T-helper 2 cell treated with Interferon-gamma antibody and Interleukin-4, amounts not matched to agents 5 μg/mL and 100 μg/mL, for 36 hours (primary cell): Measurements from ENCODE around the gene MDP1.

ENCODE experiments used
- DNase-seq: peaks from one replicate; pipeline ENCODE4 v3.0.0; 2021; ENCODE audit warnings: low spot score
- H3K27ac Mint-ChIP-seq: one replicate; pipeline ENCODE4 v1.8.0; 2021; ENCODE audit warnings: mild to moderate bottlenecking, mixed read lengths
- H3K27me3 Mint-ChIP-seq: one replicate; pipeline ENCODE4 v1.8.0; 2021; ENCODE audit warnings: low read depth, mixed read lengths
- H3K36me3 Mint-ChIP-seq: one replicate; pipeline ENCODE4 v1.8.0; 2021; ENCODE audit warnings: low read depth, mixed read lengths
- H3K4me1 Mint-ChIP-seq: one replicate; pipeline ENCODE4 v1.8.0; 2021; ENCODE audit warnings: low read depth, mixed read lengths
- H3K4me3 Mint-ChIP-seq: one replicate; pipeline ENCODE4 v1.8.0; 2022; ENCODE audit warnings: mild to moderate bottlenecking, moderate library complexity, mixed read lengths
- H3K9me3 Mint-ChIP-seq: one replicate; pipeline ENCODE4 v1.8.0; 2021; ENCODE audit warnings: mixed read lengths

The MDP1 gene

GRCh38 chr14:24215495-24216344 lies at the start of gene MDP1:
Gene MDP1, minus strand, starts transcription at chr14:24216066. Its CDS starts 111 bp downstream, at chr14:24215955.
- H3K27me3 Mint-ChIP-seq: no peaks in the 10 kb centered on the region
- H3K9me3 Mint-ChIP-seq: no peaks in the 10 kb centered on the region
- H3K27ac Mint-ChIP-seq: peak within 1 kb of the TSS; percentile 96
- H3K36me3 Mint-ChIP-seq: peaks cover 31% of the 10 kb centered on the region
- H3K4me3 Mint-ChIP-seq: peak within 1 kb of the TSS; percentile 93
- H3K4me1 Mint-ChIP-seq: peaks cover 25% of the 10 kb centered on the region
- DNase-seq: peak; percentile 83

GRCh38 chr14:24264298-24264697 lies 48.4 kb upstream of the MDP1 start:
- H3K36me3 Mint-ChIP-seq: peaks cover 22% of the 10 kb centered on the region
- DNase-seq: no peak
- H3K27me3 Mint-ChIP-seq: no peaks in the 10 kb centered on the region
- H3K9me3 Mint-ChIP-seq: no peaks in the 10 kb centered on the region
- peaks cover 2% of the 10 kb centered on the region for H3K4me1 Mint-ChIP-seq
- H3K4me3 Mint-ChIP-seq: no peak overlapping the region
- no peak overlapping the region for H3K27ac Mint-ChIP-seq

- H3K4me1 Mint-ChIP-seq: peaks cover 2% of the 10 kb centered on the region
- H3K27me3 Mint-ChIP-seq: no peaks in the 10 kb centered on the region
- H3K4me3 Mint-ChIP-seq: no peak overlapping the region
- H3K9me3 Mint-ChIP-seq: no peaks in the 10 kb centered on the region
- no peak for DNase-seq
- H3K36me3 Mint-ChIP-seq: peaks cover 18% of the 10 kb centered on the region
- no peak overlapping the region for H3K27ac Mint-ChIP-seq
These were observed 48.0 kb upstream of the MDP1 start for GRCh38 chr14:24263848-24264247.

- no peak for DNase-seq
- Mint-ChIP-seq H3K4me3 (no peak within 1 kb of the TSS), H3K27ac (no peak within 1 kb of the TSS), H3K9me3 (no peaks in the 10 kb centered on the region), H3K36me3 (peaks cover 17% of the 10 kb centered on the region), H3K27me3 (no peaks in the 10 kb centered on the region), H3K4me1 (peaks cover 2% of the 10 kb centered on the region)
These were observed 47.2 kb upstream of the MDP1 start, which contains the start of gene TGM1 for GRCh38 chr14:24262821-24263733. Gene TGM1, minus strand, starts transcription at chr14:24263177. Its CDS starts 825 bp downstream, at chr14:24262352.

- Mint-ChIP-seq H3K4me3 (no peak overlapping the region), H3K36me3 (peaks cover 12% of the 10 kb centered on the region), H3K27ac (no peak overlapping the region)
These were observed 46.1 kb upstream of the MDP1 start for GRCh38 chr14:24261969-24262327.

GRCh38 chr14:24261256-24261968 lies 45.5 kb upstream of the MDP1 start:
- no peaks in the 10 kb centered on the region for H3K27me3 Mint-ChIP-seq
- peaks cover 7% of the 10 kb centered on the region for H3K36me3 Mint-ChIP-seq
- no peak for DNase-seq
- H3K9me3 Mint-ChIP-seq: no peaks in the 10 kb centered on the region
- no peak overlapping the region for H3K4me3 Mint-ChIP-seq
- H3K27ac Mint-ChIP-seq: no peak overlapping the region
- no peaks in the 10 kb centered on the region for H3K4me1 Mint-ChIP-seq

More at GRCh38 chr14:24261969-24262327, 46.1 kb upstream of the MDP1 start:
- Mint-ChIP-seq H3K27me3 (no peaks in the 10 kb centered on the region), H3K9me3 (no peaks in the 10 kb centered on the region), H3K4me1 (peaks cover under 1% of the 10 kb centered on the region)
- DNase-seq: no peak

- Mint-ChIP-seq H3K9me3 (no peaks in the 10 kb centered on the region), H3K36me3 (peaks cover 4% of the 10 kb centered on the region), H3K4me1 (no peaks in the 10 kb centered on the region), H3K4me3 (no peak overlapping the region), H3K27me3 (no peaks in the 10 kb centered on the region), H3K27ac (no peak overlapping the region)
- DNase-seq: no peak
These were observed 44.9 kb upstream of the MDP1 start for GRCh38 chr14:24260780-24261157.

GRCh38 chr14:24260026-24260779 lies 44.3 kb upstream of the MDP1 start:
- Mint-ChIP-seq H3K4me3 (no peak overlapping the region), H3K36me3 (peaks cover 4% of the 10 kb centered on the region), H3K4me1 (no peaks in the 10 kb centered on the region), H3K27ac (no peak overlapping the region), H3K9me3 (no peaks in the 10 kb centered on the region), H3K27me3 (no peaks in the 10 kb centered on the region)
- DNase-seq: no peak

GRCh38 chr14:24259282-24260025 lies 43.6 kb upstream of the MDP1 start:
- H3K27me3 Mint-ChIP-seq: no peaks in the 10 kb centered on the region
- no peak overlapping the region for H3K4me3 Mint-ChIP-seq
- H3K36me3 Mint-ChIP-seq: peaks cover 6% of the 10 kb centered on the region
- H3K4me1 Mint-ChIP-seq: no peaks in the 10 kb centered on the region
- no peak for DNase-seq
- H3K27ac Mint-ChIP-seq: no peak overlapping the region
- no peaks in the 10 kb centered on the region for H3K9me3 Mint-ChIP-seq

GRCh38 chr14:24258548-24259265 lies 42.8 kb upstream of the MDP1 start:
- peaks cover 8% of the 10 kb centered on the region for H3K36me3 Mint-ChIP-seq
- no peaks in the 10 kb centered on the region for H3K27me3 Mint-ChIP-seq
- no peaks in the 10 kb centered on the region for H3K4me1 Mint-ChIP-seq
- no peak overlapping the region for H3K4me3 Mint-ChIP-seq
- H3K9me3 Mint-ChIP-seq: no peaks in the 10 kb centered on the region
- no peak for DNase-seq
- no peak overlapping the region for H3K27ac Mint-ChIP-seq

- H3K4me3 Mint-ChIP-seq: no peak overlapping the region
- no peaks in the 10 kb centered on the region for H3K4me1 Mint-ChIP-seq
- H3K36me3 Mint-ChIP-seq: peaks cover 8% of the 10 kb centered on the region
- H3K9me3 Mint-ChIP-seq: no peaks in the 10 kb centered on the region
- no peak overlapping the region for H3K27ac Mint-ChIP-seq
- H3K27me3 Mint-ChIP-seq: no peaks in the 10 kb centered on the region
- no peak for DNase-seq
These were observed 42.3 kb upstream of the MDP1 start for GRCh38 chr14:24258119-24258518.

- H3K9me3 Mint-ChIP-seq: no peaks in the 10 kb centered on the region
- no peak overlapping the region for H3K4me3 Mint-ChIP-seq
- no peaks in the 10 kb centered on the region for H3K27me3 Mint-ChIP-seq
- H3K36me3 Mint-ChIP-seq: peaks cover 8% of the 10 kb centered on the region
- DNase-seq: no peak
- no peak overlapping the region for H3K27ac Mint-ChIP-seq
- H3K4me1 Mint-ChIP-seq: no peaks in the 10 kb centered on the region
These were observed 41.1 kb upstream of the MDP1 start for GRCh38 chr14:24256960-24257359.
